Mesenchymal stem cell (in vitro differentiated cells and primary cell): ENCODE results near the gene ZDHHC14.

Experiments
- DNase-seq: peaks from one replicate; pipeline ENCODE4 v3.0.0-alpha.2; 2013
- H2AFZ ChIP-seq: one replicate; pipeline ENCODE4 v1.6.1; 2013; ENCODE audit warnings: low read depth, mild to moderate bottlenecking, control low read depth, inconsistent platforms, low read length, moderate library complexity
- H2AK5ac ChIP-seq: 2 replicates; pipeline ENCODE4 v1.6.1; 2013; ENCODE audit warnings: low read length, moderate library complexity, mild to moderate bottlenecking, inconsistent platforms; ENCODE audit not compliant: severe bottlenecking
- H2BK120ac ChIP-seq: one replicate; pipeline ENCODE4 v1.6.1; 2013; ENCODE audit warnings: low read depth, mild to moderate bottlenecking, inconsistent platforms, low read length, moderate library complexity
- H2BK12ac ChIP-seq, 2 experiments: one replicate each; pipeline ENCODE4 v1.6.1; 2013; ENCODE audit warnings: inconsistent platforms in 2 of 2, low read length in 2 of 2, mild to moderate bottlenecking in 2 of 2, moderate library complexity in 2 of 2, control low read depth in 1 of 2
- H2BK15ac ChIP-seq: one replicate; pipeline ENCODE4 v1.6.1; 2013; ENCODE audit warnings: mild to moderate bottlenecking, low read depth, inconsistent platforms; ENCODE audit not compliant: poor library complexity, severe bottlenecking
- H2BK5ac ChIP-seq: 2 replicates; pipeline ENCODE4 v1.6.1; 2013; ENCODE audit warnings: low read depth, mild to moderate bottlenecking, low read length, control low read depth, inconsistent platforms; ENCODE audit not compliant: poor library complexity, severe bottlenecking
- H3K14ac ChIP-seq, 2 experiments: one replicate each; pipeline ENCODE4 v1.6.1; 2013; ENCODE audit warnings: inconsistent platforms in 2 of 2, low read length in 2 of 2, control low read depth in 1 of 2, mild to moderate bottlenecking in 1 of 2, moderate library complexity in 1 of 2
- H3K18ac ChIP-seq, 2 experiments: one replicate each; pipeline ENCODE4 v1.6.1; 2013; ENCODE audit warnings: inconsistent platforms in 2 of 2, low read length in 2 of 2, control low read depth in 1 of 2, low read depth in 1 of 2, mild to moderate bottlenecking in 1 of 2
- H3K23ac ChIP-seq, 2 experiments: one replicate each; pipeline ENCODE4 v1.6.1; 2013; ENCODE audit warnings: inconsistent platforms in 2 of 2, low read length in 2 of 2, mild to moderate bottlenecking in 2 of 2, moderate library complexity in 2 of 2, control low read depth in 1 of 2
- H3K27ac ChIP-seq: 2 replicates; pipeline ENCODE4 v1.5.1; 2013; ENCODE audit warnings: mild to moderate bottlenecking, moderate library complexity, low read length, control low read depth, inconsistent platforms; ENCODE audit not compliant: poor library complexity, severe bottlenecking
- H3K27me3 ChIP-seq, 2 experiments: 2 replicates each; pipeline versions ENCODE4 v1.6.1 to v1.7.0; 2013; ENCODE audit warnings: low read length in 2 of 2, mild to moderate bottlenecking in 2 of 2, moderate library complexity in 2 of 2, control low read depth in 1 of 2, inconsistent platforms in 1 of 2; ENCODE audit not compliant: control insufficient read depth in 1 of 2, insufficient read depth in 1 of 2
- H3K36me3 ChIP-seq, 2 experiments: 2 replicates each; pipeline versions ENCODE4 v1.6.1 to v1.7.0; 2013; ENCODE audit warnings: low read length in 2 of 2, control low read depth in 1 of 2, inconsistent platforms in 1 of 2, low read depth in 1 of 2, mild to moderate bottlenecking in 1 of 2; ENCODE audit not compliant: insufficient read depth in 2 of 2, control insufficient read depth in 1 of 2
- H3K4ac ChIP-seq, 2 experiments: one replicate each; pipeline ENCODE4 v1.6.1; 2013; ENCODE audit warnings: inconsistent platforms in 2 of 2, low read length in 2 of 2, mild to moderate bottlenecking in 2 of 2, moderate library complexity in 2 of 2, control low read depth in 1 of 2, low read depth in 1 of 2
- H3K4me1 ChIP-seq: 2 replicates; pipeline ENCODE4 v1.6.1; 2013; ENCODE audit warnings: low read depth, low read length, control low read depth; ENCODE audit not compliant: control insufficient read depth, insufficient read depth
- H3K4me2 ChIP-seq: 2 replicates; pipeline ENCODE4 v1.6.1; 2013; ENCODE audit warnings: low read length, mild to moderate bottlenecking, inconsistent platforms; ENCODE audit not compliant: poor library complexity, severe bottlenecking
- H3K4me3 ChIP-seq, 2 experiments: 2 replicates each; pipeline versions ENCODE4 v1.5.1 to v1.7.0; 2013; ENCODE audit warnings: low read length in 2 of 2, mild to moderate bottlenecking in 2 of 2, control low read depth in 1 of 2, low read depth in 1 of 2; ENCODE audit not compliant: insufficient read depth in 1 of 2
- H3K79me1 ChIP-seq: replicated peaks from 2 replicates; pipeline ENCODE4 v1.6.1; 2013; ENCODE audit warnings: mild to moderate bottlenecking, control low read depth, low read length, inconsistent platforms; ENCODE audit not compliant: poor library complexity, severe bottlenecking
- H3K9ac ChIP-seq: 2 replicates; pipeline ENCODE4 v1.7.0; 2013; ENCODE audit warnings: mild to moderate bottlenecking, low read length, moderate library complexity
- H3K9me3 ChIP-seq: 2 replicates; pipeline ENCODE4 v1.7.0; 2013; ENCODE audit warnings: mild to moderate bottlenecking, low read length; ENCODE audit not compliant: control insufficient read depth
- H4K8ac ChIP-seq: one replicate; pipeline ENCODE4 v1.6.1; 2013; ENCODE audit warnings: inconsistent platforms, mild to moderate bottlenecking, low read length, moderate library complexity
- H4K91ac ChIP-seq: one replicate; pipeline ENCODE4 v1.6.1; 2013; ENCODE audit warnings: mild to moderate bottlenecking, low read length, inconsistent platforms
- WGBS: methylation state at CpG from one replicate; pipeline ENCODE4 v1.1.7; 2013; ENCODE audit warnings: mixed read lengths; 5-methylcytosine and 5-hydroxymethylcytosine counted together

Gene ZDHHC14

DNA sequence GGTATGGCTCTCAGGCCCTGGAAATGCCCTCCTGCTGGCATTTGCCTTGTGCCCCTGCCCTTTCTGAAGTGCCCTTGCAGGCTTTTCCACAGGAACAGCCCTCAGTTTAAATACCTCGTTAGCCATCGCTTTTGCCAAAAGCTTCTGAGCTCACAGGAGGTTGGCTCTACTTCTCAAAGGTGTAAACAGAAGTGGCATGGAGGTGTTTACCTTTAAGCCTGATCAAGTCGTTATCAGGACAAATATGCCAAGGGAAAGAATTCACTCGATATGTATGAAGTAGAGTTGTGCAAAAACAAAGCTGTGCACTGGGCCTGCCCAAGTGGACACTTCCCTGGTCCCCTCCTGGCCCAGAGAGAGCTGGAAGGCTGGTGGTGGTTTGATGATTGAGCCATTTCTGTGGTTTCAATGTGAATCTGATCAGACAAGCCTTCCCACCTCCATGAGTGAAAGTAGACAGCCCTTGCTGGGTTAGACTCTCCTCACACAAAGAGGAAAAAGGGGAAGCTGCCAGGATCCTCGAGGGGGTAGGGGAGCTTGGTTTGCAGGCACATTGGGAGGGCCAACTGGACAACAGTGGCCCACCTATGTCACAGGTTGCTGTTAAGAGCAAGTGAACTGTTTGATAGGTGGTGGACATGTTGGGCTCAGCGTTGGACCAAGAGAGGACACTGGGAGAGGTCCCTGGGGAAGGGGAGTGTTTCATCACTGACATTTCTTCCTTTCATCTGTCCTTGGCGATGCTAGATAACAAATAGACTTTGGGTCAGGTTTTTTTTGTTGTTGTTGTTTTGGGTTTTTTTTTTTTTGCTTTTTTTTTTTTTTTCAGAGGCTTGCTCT lies 98.7 kb downstream of the ZDHHC14 start:
- DNase-seq = no peak
- H3K18ac ChIP-seq = no peak overlapping the region
- 90% methylated on average over 7 of the region's 7 CpGs for whole genome bisulfite sequencing

DNA sequence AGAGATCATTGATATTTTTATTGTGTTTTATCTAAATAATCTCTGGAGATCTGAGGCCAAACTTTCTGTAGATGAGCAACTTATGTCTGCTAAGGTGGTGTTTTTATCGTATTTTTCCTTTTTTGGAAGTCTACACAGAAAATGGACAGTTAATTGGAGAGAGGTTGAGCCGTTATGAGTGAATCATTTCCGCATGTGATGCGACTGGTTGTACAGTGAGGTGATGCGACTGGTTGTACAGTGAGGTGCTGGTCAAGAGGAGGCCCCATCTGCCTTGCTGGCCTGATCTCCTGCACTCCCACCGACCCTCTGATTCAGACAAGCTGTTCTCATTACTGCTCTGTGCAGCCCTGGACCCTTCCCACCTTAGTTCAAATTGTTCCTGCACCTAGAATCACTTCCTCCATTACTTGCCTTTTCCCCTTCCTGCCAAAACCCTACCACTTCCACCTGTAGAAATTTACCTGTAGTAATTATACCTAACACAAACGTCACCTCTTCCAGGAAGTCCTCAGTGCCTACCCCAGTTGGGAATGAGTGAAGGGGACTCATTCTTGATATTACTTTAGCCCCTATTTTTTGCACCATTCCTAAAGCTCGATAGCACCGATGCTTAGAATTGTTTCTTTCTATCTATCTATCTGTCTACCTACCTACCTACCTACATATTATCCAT lies 100.3 kb downstream of the ZDHHC14 start:
- Histone ChIP-seq H3K36me3 (no peaks in the 10 kb centered on the region), H2AFZ (no peak overlapping the region), H2BK120ac (no peak overlapping the region), H4K8ac (no peak overlapping the region), H3K27me3 (no peaks in the 10 kb centered on the region), H2BK5ac (no peak overlapping the region), H2BK15ac (no peak overlapping the region), H4K91ac (no peak overlapping the region), H3K4me1 (no peaks in the 10 kb centered on the region), H3K4ac (no peak overlapping the region), H3K9ac (no peak overlapping the region), H3K23ac (no peak overlapping the region), H3K4me3 (no peak overlapping the region), H3K18ac (no peak overlapping the region), H3K79me1 (peaks cover 7% of the 10 kb centered on the region), H3K4me2 (no peak overlapping the region), H3K9me3 (no peaks in the 10 kb centered on the region), H3K14ac (peak overlapping the region in 1 of 2 experiments; percentile 48), H3K27ac (no peak overlapping the region), H2AK5ac (no peak overlapping the region), H2BK12ac (no peak overlapping the region)
- DNase-seq = no peak
- 73% methylated on average over 7 of the region's 9 CpGs for WGBS

More for the DNA sequence above, 98.7 kb downstream of the ZDHHC14 start:
- no peak overlapping the region for H4K91ac ChIP-seq
- no peaks in the 10 kb centered on the region for H3K9me3 ChIP-seq
- H3K9ac ChIP-seq = no peak overlapping the region
- H2BK120ac ChIP-seq = no peak overlapping the region
- H2BK5ac ChIP-seq = no peak overlapping the region
- no peak overlapping the region for H2AFZ ChIP-seq
- no peak overlapping the region for H3K27ac ChIP-seq
- no peak overlapping the region for H2AK5ac ChIP-seq
- no peak overlapping the region for H3K14ac ChIP-seq
- H3K4me2 ChIP-seq = no peak overlapping the region
- no peak overlapping the region for H3K23ac ChIP-seq
- H3K4ac ChIP-seq = no peak overlapping the region
- H3K4me1 ChIP-seq = no peaks in the 10 kb centered on the region
- H4K8ac ChIP-seq = no peak overlapping the region
- H3K79me1 ChIP-seq = peaks cover 7% of the 10 kb centered on the region
- no peaks in the 10 kb centered on the region for H3K27me3 ChIP-seq
- no peak overlapping the region for H2BK15ac ChIP-seq
- no peak overlapping the region for H3K4me3 ChIP-seq
- H3K36me3 ChIP-seq = no peaks in the 10 kb centered on the region
- H2BK12ac ChIP-seq = no peak overlapping the region

DNA sequence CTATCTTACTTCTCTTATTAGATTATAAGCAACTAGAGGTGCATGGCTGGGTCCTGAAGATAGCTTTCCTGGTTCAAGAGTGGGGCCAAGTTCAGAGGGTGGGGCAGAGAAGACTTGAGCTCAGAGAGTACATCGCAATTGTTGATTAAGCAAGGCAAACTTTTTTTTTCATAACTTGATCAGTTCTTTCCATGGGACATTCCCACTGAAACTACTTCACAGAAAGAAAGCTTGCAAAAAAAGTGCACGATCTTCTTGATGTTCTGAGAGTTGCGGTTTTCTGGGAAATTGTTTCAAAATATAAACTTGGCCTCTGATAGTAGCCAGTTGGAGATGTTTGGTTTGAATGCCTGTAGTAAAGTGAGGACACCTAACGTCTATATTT lies 100.9 kb downstream of the ZDHHC14 start:
- H4K8ac ChIP-seq = no peak overlapping the region
- no peak overlapping the region for H2BK15ac ChIP-seq
- H3K36me3 ChIP-seq = no peaks in the 10 kb centered on the region
- H2BK5ac ChIP-seq = no peak overlapping the region
- no peak overlapping the region for H3K23ac ChIP-seq
- no peak overlapping the region for H3K18ac ChIP-seq
- WGBS = 100% methylated on average over 1 of the region's 4 CpGs
- H2BK12ac ChIP-seq = no peak overlapping the region
- no peak overlapping the region for H2BK120ac ChIP-seq
- H3K4me1 ChIP-seq = no peaks in the 10 kb centered on the region
- H3K4me3 ChIP-seq = no peak overlapping the region
- H3K79me1 ChIP-seq = peaks cover 7% of the 10 kb centered on the region
- no peaks in the 10 kb centered on the region for H3K9me3 ChIP-seq
- H4K91ac ChIP-seq = no peak overlapping the region
- H3K27me3 ChIP-seq = no peaks in the 10 kb centered on the region
- H3K27ac ChIP-seq = no peak overlapping the region
- no peak overlapping the region for H3K14ac ChIP-seq
- H3K4me2 ChIP-seq = no peak overlapping the region
- H2AK5ac ChIP-seq = no peak overlapping the region
- H2AFZ ChIP-seq = no peak overlapping the region
- no peak overlapping the region for H3K4ac ChIP-seq
- no peak for DNase-seq
- H3K9ac ChIP-seq = no peak overlapping the region

DNA sequence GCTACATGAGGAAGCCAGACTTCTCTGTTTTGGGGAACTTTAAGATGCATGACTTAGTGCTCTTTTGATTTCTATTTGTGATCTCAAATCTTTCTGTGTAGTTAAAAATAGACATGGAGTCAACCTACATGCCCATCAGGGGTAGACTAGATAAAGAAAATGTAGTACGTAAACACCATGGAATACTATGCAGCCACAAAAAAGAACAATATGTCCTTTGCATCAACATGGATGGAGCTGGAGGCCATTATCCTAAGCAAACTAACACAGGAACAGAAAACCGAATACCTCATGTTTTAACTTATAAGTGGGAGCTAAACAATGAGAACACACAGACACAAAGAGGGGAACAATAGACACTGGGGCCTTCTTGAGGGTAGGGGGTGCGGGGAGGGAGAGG lies 102.8 kb downstream of the ZDHHC14 start:
- no peak overlapping the region for H3K4me2 ChIP-seq
- H3K27ac ChIP-seq = no peak overlapping the region
- no peak overlapping the region for H3K14ac ChIP-seq
- no peak overlapping the region for H3K4me3 ChIP-seq
- H4K91ac ChIP-seq = no peak overlapping the region
- no peaks in the 10 kb centered on the region for H3K27me3 ChIP-seq
- WGBS = 100% methylated on average over 3 of the region's 3 CpGs
- H4K8ac ChIP-seq = no peak overlapping the region
- H2BK5ac ChIP-seq = no peak overlapping the region
- no peak overlapping the region for H3K23ac ChIP-seq
- no peaks in the 10 kb centered on the region for H3K4me1 ChIP-seq
- no peaks in the 10 kb centered on the region for H3K9me3 ChIP-seq
- H3K79me1 ChIP-seq = peaks cover 10% of the 10 kb centered on the region
- no peaks in the 10 kb centered on the region for H3K36me3 ChIP-seq
- no peak overlapping the region for H3K4ac ChIP-seq
- H3K9ac ChIP-seq = no peak overlapping the region
- H2BK12ac ChIP-seq = no peak overlapping the region
- no peak overlapping the region for H2BK15ac ChIP-seq
- no peak overlapping the region for H3K18ac ChIP-seq
- DNase-seq = no peak
- H2AK5ac ChIP-seq = no peak overlapping the region
- no peak overlapping the region for H2BK120ac ChIP-seq
- H2AFZ ChIP-seq = no peak overlapping the region
